ENCODE results near the gene EPHB2.

Gene EPHB2

GRCh38 chr1:22913421-22914141 is 202.9 kb downstream of the EPHB2 start:
- Histone ChIP-seq H3K9me3 (ENCODE audit: severe bottlenecking) (no peaks in the 10 kb centered on the region), H3K27ac (ENCODE audit: poor library complexity, severe bottlenecking) (no peak overlapping the region), H3K4me1 (ENCODE audit: insufficient read depth, poor library complexity, severe bottlenecking) (no peaks in the 10 kb centered on the region), H3K27me3 (ENCODE audit: insufficient read depth, poor library complexity, severe bottlenecking) (no peaks in the 10 kb centered on the region), H3K4me3 (ENCODE audit: severe bottlenecking) (no peak overlapping the region), H3K36me3 (ENCODE audit: low read depth) (no peaks in the 10 kb centered on the region)
- TF ChIP-seq CTCF (IDR thresholded peaks at IDR 0.05; ENCODE audit: poor library complexity, severe bottlenecking), result no peak
- ATAC-seq (ENCODE audit: low read depth) (no peak), DNase-seq (ENCODE audit: low spot score) (no peak)

DNA sequence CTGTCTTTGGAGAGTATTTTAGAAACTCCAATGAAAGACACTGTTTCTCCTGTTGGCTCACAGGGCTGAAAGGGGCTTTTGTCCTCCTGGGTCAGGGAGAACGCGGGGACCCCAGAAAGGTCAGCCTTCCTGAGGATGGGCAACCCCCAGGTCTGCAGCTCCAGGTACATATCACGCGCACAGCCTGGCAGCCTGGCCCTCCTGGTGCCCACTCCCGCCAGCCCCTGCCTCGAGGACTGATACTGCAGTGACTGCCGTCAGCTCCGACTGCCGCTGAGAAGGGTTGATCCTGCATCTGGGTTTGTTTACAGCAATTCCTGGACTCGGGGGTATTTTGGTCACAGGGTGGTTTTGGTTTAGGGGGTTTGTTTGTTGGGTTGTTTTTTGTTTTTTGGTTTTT is 203.5 kb downstream of the EPHB2 start:
- Histone ChIP-seq H3K27me3 (ENCODE audit: insufficient read depth, poor library complexity, severe bottlenecking) (no peaks in the 10 kb centered on the region), H3K4me3 (ENCODE audit: severe bottlenecking) (no peak overlapping the region), H3K9me3 (ENCODE audit: severe bottlenecking) (no peaks in the 10 kb centered on the region), H3K36me3 (ENCODE audit: low read depth) (no peaks in the 10 kb centered on the region), H3K4me1 (ENCODE audit: insufficient read depth, poor library complexity, severe bottlenecking) (no peaks in the 10 kb centered on the region), H3K27ac (ENCODE audit: poor library complexity, severe bottlenecking) (no peak overlapping the region)
- no peak for TF ChIP-seq CTCF (IDR thresholded peaks at IDR 0.05; ENCODE audit: poor library complexity, severe bottlenecking)
- DNase-seq (ENCODE audit: low spot score), result no peak
- no peak for ATAC-seq (ENCODE audit: low read depth)

- Histone ChIP-seq H3K27ac (ENCODE audit: poor library complexity, severe bottlenecking) (no peak overlapping the region), H3K27me3 (ENCODE audit: insufficient read depth, poor library complexity, severe bottlenecking) (no peaks in the 10 kb centered on the region), H3K4me1 (ENCODE audit: insufficient read depth, poor library complexity, severe bottlenecking) (no peaks in the 10 kb centered on the region), H3K36me3 (ENCODE audit: low read depth) (no peaks in the 10 kb centered on the region), H3K9me3 (ENCODE audit: severe bottlenecking) (no peaks in the 10 kb centered on the region), H3K4me3 (ENCODE audit: severe bottlenecking) (no peak overlapping the region)
- no peak for TF ChIP-seq CTCF (IDR thresholded peaks at IDR 0.05; ENCODE audit: poor library complexity, severe bottlenecking)
- DNase-seq (ENCODE audit: low spot score) (no peak), ATAC-seq (ENCODE audit: low read depth) (no peak)
Measured at GRCh38 chr1:22914633-22915217, 204.1 kb downstream of the EPHB2 start.

GRCh38 chr1:22915231-22915630 is 204.6 kb downstream of the EPHB2 start:
- Histone ChIP-seq H3K9me3 (ENCODE audit: severe bottlenecking) (no peaks in the 10 kb centered on the region), H3K36me3 (ENCODE audit: low read depth) (no peaks in the 10 kb centered on the region), H3K27me3 (ENCODE audit: insufficient read depth, poor library complexity, severe bottlenecking) (no peaks in the 10 kb centered on the region), H3K27ac (ENCODE audit: poor library complexity, severe bottlenecking) (no peak overlapping the region), H3K4me1 (ENCODE audit: insufficient read depth, poor library complexity, severe bottlenecking) (no peaks in the 10 kb centered on the region), H3K4me3 (ENCODE audit: severe bottlenecking) (no peak overlapping the region)
- ATAC-seq (ENCODE audit: low read depth), result no peak
- no peak for DNase-seq (ENCODE audit: low spot score)
- TF ChIP-seq CTCF (IDR thresholded peaks at IDR 0.05; ENCODE audit: poor library complexity, severe bottlenecking), result no peak
